Measurements from ENCODE around the gene GPD1L.

GPD1L gene

GRCh38 chr3:32203854-32204253, 97.4 kb downstream of the GPD1L start:
- no peak overlapping the region for H3K4me3 ChIP-seq
- H3K27ac ChIP-seq, result no peak overlapping the region

- H3K4me3 ChIP-seq, result no peak overlapping the region
- no peak overlapping the region for H3K27ac ChIP-seq
Measured at GRCh38 chr3:32208447-32208846, 102.0 kb downstream of the GPD1L start.

- H3K27ac ChIP-seq, result no peak overlapping the region
- H3K4me3 ChIP-seq, result no peak overlapping the region
Measured at GRCh38 chr3:32215185-32215584, 108.8 kb downstream of the GPD1L start.

- no peak overlapping the region for H3K4me3 ChIP-seq
- no peak overlapping the region for H3K27ac ChIP-seq
Measured at GRCh38 chr3:32216172-32216783, 109.9 kb downstream of the GPD1L start.

GRCh38 chr3:32217339-32217738, 110.9 kb downstream of the GPD1L start:
- no peak overlapping the region for H3K27ac ChIP-seq
- no peak overlapping the region for H3K4me3 ChIP-seq
